ENCODE results near the gene DET1.
"Not testable (repeated sequence)": the region's sequence is repeated elsewhere in the genome, so short reads cannot be mapped to it uniquely, and the experiment has no call there.

DET1 gene

DNA sequence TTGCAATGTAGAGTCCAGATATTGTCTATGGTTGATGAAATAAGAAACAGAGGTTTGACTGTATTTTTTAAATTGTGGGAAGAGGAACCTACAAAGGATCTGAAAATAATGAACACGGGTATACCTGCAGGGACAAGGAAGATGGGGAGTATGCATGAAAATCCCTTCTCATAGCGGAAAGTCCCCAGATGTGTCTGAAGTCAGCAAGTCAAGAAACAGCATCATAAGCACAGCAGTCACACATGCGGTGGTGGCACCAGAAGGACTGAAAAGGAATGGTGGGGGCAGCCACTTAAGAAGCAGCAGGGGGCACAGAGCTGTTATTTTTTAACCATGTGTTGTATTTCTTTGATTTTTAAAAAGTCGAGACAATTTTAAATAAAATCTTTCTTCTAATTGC is 74.3 kb downstream of the DET1 start:
- DNase-seq (ENCODE audit: low read depth): no peak
- H3K4me3 ChIP-seq (ENCODE audit: low read depth, low read length): no peak overlapping the region
- TF ChIP-seq, protein P1, sequence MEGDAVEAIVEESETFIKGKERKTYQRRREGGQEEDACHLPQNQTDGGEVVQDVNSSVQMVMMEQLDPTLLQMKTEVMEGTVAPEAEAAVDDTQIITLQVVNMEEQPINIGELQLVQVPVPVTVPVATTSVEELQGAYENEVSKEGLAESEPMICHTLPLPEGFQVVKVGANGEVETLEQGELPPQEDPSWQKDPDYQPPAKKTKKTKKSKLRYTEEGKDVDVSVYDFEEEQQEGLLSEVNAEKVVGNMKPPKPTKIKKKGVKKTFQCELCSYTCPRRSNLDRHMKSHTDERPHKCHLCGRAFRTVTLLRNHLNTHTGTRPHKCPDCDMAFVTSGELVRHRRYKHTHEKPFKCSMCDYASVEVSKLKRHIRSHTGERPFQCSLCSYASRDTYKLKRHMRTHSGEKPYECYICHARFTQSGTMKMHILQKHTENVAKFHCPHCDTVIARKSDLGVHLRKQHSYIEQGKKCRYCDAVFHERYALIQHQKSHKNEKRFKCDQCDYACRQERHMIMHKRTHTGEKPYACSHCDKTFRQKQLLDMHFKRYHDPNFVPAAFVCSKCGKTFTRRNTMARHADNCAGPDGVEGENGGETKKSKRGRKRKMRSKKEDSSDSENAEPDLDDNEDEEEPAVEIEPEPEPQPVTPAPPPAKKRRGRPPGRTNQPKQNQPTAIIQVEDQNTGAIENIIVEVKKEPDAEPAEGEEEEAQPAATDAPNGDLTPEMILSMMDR (IDR thresholded peaks at IDR 0.05; ENCODE audit: control insufficient read depth, extremely low read depth, insufficient read depth): no peak

DNA sequence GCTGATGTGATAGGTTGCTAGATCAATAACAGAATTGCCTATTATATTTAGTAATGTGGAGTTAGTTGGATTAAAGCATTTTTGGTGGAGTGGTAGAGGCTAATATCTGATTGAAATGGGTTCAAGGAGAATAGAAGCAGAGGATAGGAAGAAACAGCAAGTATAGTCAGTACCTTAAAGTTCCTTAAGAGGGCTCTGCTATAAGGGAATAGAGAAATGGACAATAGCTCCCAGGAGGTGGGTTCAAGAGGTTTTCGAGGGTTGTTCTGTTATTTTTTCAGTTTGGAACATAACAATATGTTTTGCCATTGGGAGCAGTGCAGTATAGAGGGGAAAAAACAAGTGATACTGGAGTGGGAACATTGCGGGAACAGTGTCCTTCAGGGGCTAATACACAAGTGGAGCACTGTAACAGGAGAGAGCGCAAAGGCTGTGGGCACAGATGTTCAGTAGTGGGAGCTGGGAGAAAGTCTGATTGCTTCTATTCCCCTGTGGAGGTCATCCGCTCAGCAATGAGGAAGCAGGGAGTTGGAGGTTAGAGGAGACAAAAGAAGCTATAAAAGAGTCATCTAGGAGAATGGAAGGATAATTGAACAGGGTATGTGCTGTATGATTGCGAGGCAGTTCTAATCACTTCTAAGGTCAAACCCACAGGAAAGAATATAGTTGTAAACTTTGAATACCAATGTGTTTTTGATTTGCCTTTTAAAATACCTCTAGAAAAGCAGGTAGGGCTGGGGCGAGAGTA is 75.7 kb downstream of the DET1 start:
- TF ChIP-seq, protein P1 (IDR thresholded peaks at IDR 0.05; ENCODE audit: control insufficient read depth, extremely low read depth, insufficient read depth): no peak
- no peak overlapping the region for H3K4me3 ChIP-seq (ENCODE audit: low read depth, low read length)
- DNase-seq (ENCODE audit: low read depth): no peak

DNA sequence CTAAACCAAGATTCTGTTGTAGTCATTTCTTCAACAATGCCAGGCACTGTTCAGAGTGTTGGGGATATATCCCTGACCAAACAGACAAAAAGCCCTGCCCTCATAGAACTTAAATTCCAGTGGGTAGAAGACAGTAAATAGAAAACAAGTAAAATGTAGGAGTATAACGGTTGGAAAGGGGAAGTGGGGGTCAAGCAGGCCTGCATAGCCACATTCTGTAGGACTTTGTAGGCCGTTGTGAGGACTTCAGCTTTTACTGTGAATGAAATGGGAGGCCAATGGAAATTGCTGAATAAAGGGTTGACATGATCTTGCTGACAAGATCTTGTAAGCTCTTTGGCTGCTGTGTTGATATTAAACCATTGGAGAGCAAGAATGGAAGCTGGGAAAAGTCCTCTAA is 77.2 kb downstream of the DET1 start:
- DNase-seq (ENCODE audit: low read depth): no peak
- no peak overlapping the region for H3K4me3 ChIP-seq (ENCODE audit: low read depth, low read length)
- TF ChIP-seq, protein P1 (IDR thresholded peaks at IDR 0.05; ENCODE audit: control insufficient read depth, extremely low read depth, insufficient read depth): no peak

DNA sequence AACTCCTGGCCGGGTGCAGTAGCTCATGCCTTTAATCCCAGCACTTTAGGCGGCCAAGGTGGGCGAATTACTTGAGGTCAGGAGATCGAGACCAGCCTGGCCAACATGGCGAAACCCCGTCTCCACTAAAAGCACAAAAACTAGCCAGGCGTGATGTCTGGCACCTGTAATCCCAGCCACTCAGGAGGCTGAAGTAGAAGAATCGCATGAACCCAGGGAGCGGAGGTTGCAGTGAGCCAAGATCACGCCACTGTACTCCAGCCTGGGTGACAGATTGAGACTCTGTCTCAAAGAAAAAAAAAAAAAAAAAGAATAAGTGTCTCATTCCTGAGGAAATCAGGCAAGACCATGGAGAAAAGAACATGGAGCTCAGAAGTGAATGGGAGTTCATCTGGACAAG is 77.8 kb downstream of the DET1 start:
- peak overlapping the region; percentile 95 for H3K4me3 ChIP-seq (ENCODE audit: low read depth, low read length)
- DNase-seq (ENCODE audit: low read depth): not testable (repeated sequence)

DNA sequence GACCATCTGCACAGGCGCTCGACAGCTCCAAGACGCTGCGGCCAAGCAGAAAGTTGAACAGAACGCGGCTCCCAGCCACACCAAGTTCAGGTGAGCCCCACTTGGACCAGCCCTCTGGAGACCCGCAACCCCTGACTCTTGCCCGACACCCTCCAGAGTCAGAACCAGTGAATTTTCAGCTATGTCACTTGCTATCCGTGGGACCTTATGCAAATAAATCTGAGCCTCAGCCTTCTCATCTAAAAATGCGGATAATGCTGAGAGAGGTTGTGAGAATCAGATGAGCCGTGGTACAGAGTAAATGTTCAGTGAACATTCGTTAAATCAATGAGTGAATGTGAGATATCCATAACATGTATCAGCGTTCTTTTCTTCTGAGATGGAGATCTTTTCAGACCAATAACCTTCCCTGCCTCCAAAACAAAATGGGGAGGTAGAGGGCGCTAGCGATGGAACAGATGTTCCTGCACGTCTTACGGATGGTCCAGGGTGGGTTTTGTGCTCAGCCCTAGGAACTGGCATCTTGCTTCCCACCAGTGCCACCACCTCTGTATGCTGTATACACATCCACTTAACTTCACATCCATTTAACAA is 78.4 kb downstream of the DET1 start:
- TF ChIP-seq, protein P1 (IDR thresholded peaks at IDR 0.05; ENCODE audit: control insufficient read depth, extremely low read depth, insufficient read depth): peak; percentile 37; the same call in 1 of the 2 replicates

DNA sequence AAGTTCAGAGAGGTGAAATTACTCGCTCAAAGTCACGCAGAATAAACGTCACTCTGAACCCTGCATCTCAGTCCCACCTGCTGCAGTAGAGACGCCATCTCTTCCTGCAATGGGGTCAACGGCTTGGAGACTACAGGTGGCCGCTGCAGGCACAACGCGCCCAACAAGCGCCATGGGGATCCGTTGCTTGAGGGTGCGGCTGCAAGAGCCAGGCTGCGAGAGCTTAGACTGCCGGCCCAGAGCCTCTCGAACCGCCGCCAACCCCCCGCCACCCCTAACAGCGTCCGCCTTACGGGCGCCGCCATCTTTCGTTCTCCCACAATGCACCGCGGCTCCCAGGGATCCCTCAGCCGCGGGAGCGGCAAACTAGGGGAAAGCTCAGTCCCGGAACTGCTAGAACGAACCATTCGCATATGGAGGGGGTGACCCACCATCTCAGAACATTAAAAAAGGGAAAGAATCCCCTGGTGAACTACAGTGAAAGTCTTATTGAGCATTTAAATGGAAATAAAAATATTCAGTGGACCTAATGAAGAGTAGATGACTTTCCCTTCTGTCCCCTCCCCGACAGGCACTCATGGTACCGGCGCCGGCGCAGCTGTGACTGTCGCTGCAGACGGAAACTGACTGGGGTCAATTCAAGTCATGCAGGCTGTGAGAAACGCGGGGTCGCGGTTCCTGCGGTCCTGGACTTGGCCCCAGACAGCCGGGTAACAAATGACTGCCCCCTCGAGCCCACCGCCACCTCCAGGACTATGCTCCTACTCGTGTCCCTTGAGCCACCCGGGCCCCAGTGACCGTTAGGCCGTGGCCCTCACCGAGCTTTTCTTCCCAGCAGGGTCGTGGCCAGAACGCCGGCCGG is 79.2 kb downstream of the DET1 start, which contains the start of the genes MRPL46 and MRPS11:
TSS of gene MRPL46 (minus strand) at position 316 of the 862 bp plus-strand sequence. CDS start at position 305, 11 bp downstream.
TSS of gene MRPS11 (plus strand) at position 636 of the 862 bp plus-strand sequence. CDS start at position 646, 10 bp downstream.
- H3K4me3 ChIP-seq (ENCODE audit: low read depth, low read length): peak within 1 kb of the TSS; percentile 95
- peak; percentile 57 for DNase-seq (ENCODE audit: low read depth)
- TF ChIP-seq, protein P1 (IDR thresholded peaks at IDR 0.05; ENCODE audit: control insufficient read depth, extremely low read depth, insufficient read depth): no peak

More for the DNA sequence above, 78.4 kb downstream of the DET1 start:
- H3K4me3 ChIP-seq (ENCODE audit: low read depth, low read length): peak overlapping the region; percentile 95
- DNase-seq (ENCODE audit: low read depth): no peak

Measured in LNCaP clone FGC (cell line).